Ishikawa (cell line): ENCODE results near the gene SDK1.

Experiments used
- CEBPB ChIP-seq: IDR thresholded peaks from 2 replicates; pipeline ENCODE4 v1.6.1; 2012
- CREB1 ChIP-seq: IDR thresholded peaks from 2 replicates; pipeline ENCODE4 v1.6.1; 2012; ENCODE audit warnings: low read depth
- EGR1 ChIP-seq: IDR thresholded peaks from 2 replicates; pipeline ENCODE4 v1.6.1; 2012
- EP300 ChIP-seq: IDR thresholded peaks from 2 replicates; pipeline ENCODE4 v1.6.1; 2012; ENCODE audit warnings: borderline replicate concordance
- MAX ChIP-seq: IDR thresholded peaks from 2 replicates; pipeline ENCODE4 v1.6.1; 2012
- NFIC ChIP-seq: IDR thresholded peaks from 2 replicates; pipeline ENCODE4 v1.6.1; 2012
- RAD21 ChIP-seq: IDR thresholded peaks from 2 replicates; pipeline ENCODE4 v1.6.1; 2012; ENCODE audit warnings: low read depth
- REST ChIP-seq: IDR thresholded peaks from 2 replicates; pipeline ENCODE4 v1.6.1; 2012; ENCODE audit warnings: low read depth, mild to moderate bottlenecking
- TAF1 ChIP-seq: IDR thresholded peaks from 2 replicates; pipeline ENCODE4 v1.6.1; 2012; ENCODE audit warnings: low read depth, mild to moderate bottlenecking
- TCF12 ChIP-seq: IDR thresholded peaks from 2 replicates; pipeline ENCODE4 v1.6.1; 2012; ENCODE audit warnings: low read depth
- TEAD4 ChIP-seq: IDR thresholded peaks from 2 replicates; pipeline ENCODE4 v1.6.1; 2012
- USF1 ChIP-seq: IDR thresholded peaks from 2 replicates; pipeline ENCODE4 v1.6.1; 2012
- YY1 ChIP-seq: IDR thresholded peaks from 2 replicates; pipeline ENCODE4 v1.6.1; 2012; ENCODE audit warnings: low read depth
- ZBTB7A ChIP-seq: IDR thresholded peaks from 2 replicates; pipeline ENCODE4 v1.6.1; 2012; ENCODE audit warnings: low read depth

GRCh38 chr7:3493499-3493898 lies 192.4 kb downstream of the SDK1 start:
- TF ChIP-seq MAX: no peak
- TF ChIP-seq REST: no peak
- no peak for TF ChIP-seq RAD21
- no peak for TF ChIP-seq CREB1
- TF ChIP-seq TAF1: no peak
- TF ChIP-seq CEBPB: no peak
- TF ChIP-seq EP300: no peak
- no peak for TF ChIP-seq YY1
- TF ChIP-seq NFIC: no peak
- no peak for TF ChIP-seq TEAD4
- no peak for TF ChIP-seq USF1
- no peak for TF ChIP-seq TCF12
- TF ChIP-seq EGR1: no peak
- no peak for TF ChIP-seq ZBTB7A
